Karpas-422 (cell line): ENCODE measurements around the gene JMJD4. TPM values are rescaled to one million over a fixed set of nuclear protein-coding genes. Genes with fewer than 3 reads are reported as not detected.

Experiments
- DNase-seq: peaks from one replicate; pipeline ENCODE4 v3.0.0-alpha.2; 2015
- H2AFZ ChIP-seq: fragments of 200-600 bp; sonication (generic); 2 replicates; pipeline ENCODE4 v1.6.1; 2014; ENCODE audit warnings: antibody characterized with exemption, low read length, mixed read lengths
- H3K27ac ChIP-seq: fragments of 200-600 bp; sonication (generic); 2 replicates; pipeline ENCODE4 v1.5.1; 2014; ENCODE audit warnings: mild to moderate bottlenecking, low read length, moderate library complexity
- H3K27me3 ChIP-seq: fragments of 200-600 bp; sonication (generic); 2 replicates; pipeline ENCODE4 v1.6.1; 2014; ENCODE audit warnings: low read length, mixed read lengths
- H3K36me3 ChIP-seq: fragments of 200-600 bp; sonication (generic); 2 replicates; pipeline ENCODE4 v1.6.1; 2014; ENCODE audit warnings: low read length, mixed read lengths; ENCODE audit not compliant: insufficient read depth
- H3K4me1 ChIP-seq: fragments of 200-600 bp; sonication (generic); 2 replicates; pipeline ENCODE4 v1.6.1; 2014; ENCODE audit warnings: mild to moderate bottlenecking, low read length, mixed read lengths
- H3K4me2 ChIP-seq: fragments of 200-600 bp; sonication (generic); 2 replicates; pipeline ENCODE4 v1.6.1; 2014; ENCODE audit warnings: low read length, low read depth, mild to moderate bottlenecking; ENCODE audit not compliant: poor library complexity, severe bottlenecking
- H3K4me3 ChIP-seq: fragments of 200-600 bp; sonication (generic); 2 replicates; pipeline ENCODE4 v1.5.1; 2014; ENCODE audit warnings: mild to moderate bottlenecking, antibody characterized with exemption, low read length, mixed read lengths
- H3K79me2 ChIP-seq: fragments of 200-600 bp; sonication (generic); 2 replicates; pipeline ENCODE4 v1.6.1; 2014; ENCODE audit warnings: mild to moderate bottlenecking, low read length, mixed read lengths
- H3K9ac ChIP-seq: fragments of 200-600 bp; sonication (generic); 2 replicates; pipeline ENCODE4 v1.6.0; 2014; ENCODE audit warnings: low read length
- H3K9me2 ChIP-seq: fragments of 200-600 bp; sonication (generic), shearing (Covaris generic); replicated peaks from 2 replicates; pipeline ENCODE4 v1.6.0; 2014; ENCODE audit warnings: mild to moderate bottlenecking, low read length, moderate library complexity; ENCODE audit not compliant: insufficient read depth
- H3K9me3 ChIP-seq: fragments of 300-700, 200-600 bp; sonication (generic); 2 replicates; pipeline ENCODE4 v1.6.1; 2014; ENCODE audit warnings: low read length, mixed read lengths
- H4K20me1 ChIP-seq: fragments of 200-600 bp; sonication (generic); 2 replicates; pipeline ENCODE4 v1.6.1; 2014; ENCODE audit warnings: mild to moderate bottlenecking, antibody characterized with exemption, low read length, low read depth; ENCODE audit not compliant: insufficient read depth
- total RNA-seq: library from RNA; depleted of rRNA; stranded (reverse); fragments of >200 nt; shearing (Covaris generic); gene quantifications from 2 replicates; pipeline ENCODE4 v1.2.3, GENCODE V29; 2014; ENCODE audit warnings: low replicate concordance

JMJD4 gene
- total RNA-seq, 1 experiment from 2014 or later = 25.3 TPM

GRCh38 chr1:227777646-227778045 is 42.5 kb upstream of the JMJD4 start:
- H3K4me3 ChIP-seq = no peak overlapping the region
- no peak overlapping the region for H3K4me2 ChIP-seq
- H3K36me3 ChIP-seq = no peaks in the 10 kb centered on the region
- H3K9me3 ChIP-seq = no peaks in the 10 kb centered on the region
- no peak overlapping the region for H2AFZ ChIP-seq
- no peaks in the 10 kb centered on the region for H4K20me1 ChIP-seq
- H3K79me2 ChIP-seq = no peaks in the 10 kb centered on the region
- H3K9me2 ChIP-seq = no peaks in the 10 kb centered on the region
- no peak overlapping the region for H3K27ac ChIP-seq
- no peak overlapping the region for H3K9ac ChIP-seq
- DNase-seq = no peak
- H3K4me1 ChIP-seq = no peaks in the 10 kb centered on the region
- H3K27me3 ChIP-seq = no peaks in the 10 kb centered on the region

- H3K9me2 ChIP-seq = no peaks in the 10 kb centered on the region
These were observed 42.1 kb upstream of the JMJD4 start for GRCh38 chr1:227777156-227777555.

GRCh38 chr1:227776331-227776771 is 41.2 kb upstream of the JMJD4 start:
- Histone ChIP-seq H3K27ac (no peak overlapping the region), H3K4me3 (no peak overlapping the region), H3K36me3 (no peaks in the 10 kb centered on the region), H3K4me2 (no peak overlapping the region), H3K9ac (no peak overlapping the region), H3K9me2 (no peaks in the 10 kb centered on the region), H3K27me3 (no peaks in the 10 kb centered on the region), H2AFZ (no peak overlapping the region), H4K20me1 (no peaks in the 10 kb centered on the region), H3K4me1 (no peaks in the 10 kb centered on the region), H3K79me2 (no peaks in the 10 kb centered on the region), H3K9me3 (no peaks in the 10 kb centered on the region)
- DNase-seq = no peak

More at GRCh38 chr1:227777156-227777555, 42.1 kb upstream of the JMJD4 start:
- Histone ChIP-seq H2AFZ (no peak overlapping the region), H3K9me3 (no peaks in the 10 kb centered on the region), H3K36me3 (no peaks in the 10 kb centered on the region), H4K20me1 (no peaks in the 10 kb centered on the region), H3K27ac (no peak overlapping the region), H3K4me3 (no peak overlapping the region), H3K4me1 (no peaks in the 10 kb centered on the region), H3K79me2 (no peaks in the 10 kb centered on the region), H3K27me3 (no peaks in the 10 kb centered on the region), H3K4me2 (no peak overlapping the region), H3K9ac (no peak overlapping the region)
- no peak for DNase-seq

- H3K79me2 ChIP-seq = no peaks in the 10 kb centered on the region
- H4K20me1 ChIP-seq = no peaks in the 10 kb centered on the region
- H3K4me1 ChIP-seq = no peaks in the 10 kb centered on the region
- H3K4me3 ChIP-seq = no peak overlapping the region
- H3K4me2 ChIP-seq = no peak overlapping the region
- H2AFZ ChIP-seq = no peak overlapping the region
- no peak overlapping the region for H3K9ac ChIP-seq
- H3K27me3 ChIP-seq = no peaks in the 10 kb centered on the region
- no peaks in the 10 kb centered on the region for H3K9me3 ChIP-seq
- H3K9me2 ChIP-seq = no peaks in the 10 kb centered on the region
- no peak overlapping the region for H3K27ac ChIP-seq
- DNase-seq = no peak
- no peaks in the 10 kb centered on the region for H3K36me3 ChIP-seq
These were observed 40.7 kb upstream of the JMJD4 start for GRCh38 chr1:227775841-227776240.

GRCh38 chr1:227774821-227775661 is 39.9 kb upstream of the JMJD4 start:
- Histone ChIP-seq H3K9me2 (no peaks in the 10 kb centered on the region), H2AFZ (no peak overlapping the region), H3K36me3 (no peaks in the 10 kb centered on the region), H3K27me3 (no peaks in the 10 kb centered on the region), H3K4me3 (no peak overlapping the region), H3K79me2 (no peaks in the 10 kb centered on the region), H3K9me3 (no peaks in the 10 kb centered on the region), H3K4me2 (no peak overlapping the region), H4K20me1 (no peaks in the 10 kb centered on the region), H3K4me1 (no peaks in the 10 kb centered on the region), H3K9ac (no peak overlapping the region), H3K27ac (no peak overlapping the region)
- no peak for DNase-seq

GRCh38 chr1:227774051-227774731 is 39.1 kb upstream of the JMJD4 start:
- Histone ChIP-seq H3K36me3 (no peaks in the 10 kb centered on the region), H4K20me1 (no peaks in the 10 kb centered on the region), H3K9ac (no peak overlapping the region), H3K79me2 (no peaks in the 10 kb centered on the region), H3K4me1 (no peaks in the 10 kb centered on the region), H3K4me3 (no peak overlapping the region), H3K27ac (no peak overlapping the region), H2AFZ (no peak overlapping the region), H3K27me3 (no peaks in the 10 kb centered on the region), H3K9me3 (no peaks in the 10 kb centered on the region), H3K4me2 (no peak overlapping the region), H3K9me2 (no peaks in the 10 kb centered on the region)
- DNase-seq = no peak

- Histone ChIP-seq H3K4me2 (no peak overlapping the region), H3K36me3 (no peaks in the 10 kb centered on the region), H3K4me3 (no peak overlapping the region), H3K9me2 (no peaks in the 10 kb centered on the region), H3K9me3 (no peaks in the 10 kb centered on the region), H3K27me3 (no peaks in the 10 kb centered on the region), H3K9ac (no peak overlapping the region), H4K20me1 (no peaks in the 10 kb centered on the region), H3K27ac (no peak overlapping the region), H2AFZ (no peak overlapping the region), H3K79me2 (no peaks in the 10 kb centered on the region), H3K4me1 (no peaks in the 10 kb centered on the region)
- no peak for DNase-seq
These were observed 38.5 kb upstream of the JMJD4 start for GRCh38 chr1:227773558-227773957.

GRCh38 chr1:227771771-227772170 is 36.7 kb upstream of the JMJD4 start:
- no peak for DNase-seq
- no peak overlapping the region for H3K9ac ChIP-seq
- H3K27ac ChIP-seq = no peak overlapping the region
- no peaks in the 10 kb centered on the region for H3K4me1 ChIP-seq
- H4K20me1 ChIP-seq = no peaks in the 10 kb centered on the region
- no peaks in the 10 kb centered on the region for H3K27me3 ChIP-seq
- H3K4me3 ChIP-seq = no peak overlapping the region
- H3K9me2 ChIP-seq = no peaks in the 10 kb centered on the region
- H3K36me3 ChIP-seq = no peaks in the 10 kb centered on the region
- H3K4me2 ChIP-seq = no peak overlapping the region
- no peak overlapping the region for H2AFZ ChIP-seq
- H3K9me3 ChIP-seq = no peaks in the 10 kb centered on the region
- H3K79me2 ChIP-seq = no peaks in the 10 kb centered on the region
